Anterior cingulate cortex (tissue), 58 donors: Measurements from ENCODE around the gene OR6B2.
"Not testable (repeated sequence)": the region's sequence is repeated elsewhere in the genome, so short reads cannot be mapped to it uniquely, and the experiment has no call there.

Experiments
- DNase-seq, 58 donors: peaks; one replicate each; lab custom pipeline; 2025; lab: John Stamatoyannopoulos, UW

The OR6B2 gene

GRCh38 chr2:240030379-240031094 is at the start of gene OR6B2:
TSS of gene OR6B2 (minus strand) at chr2:240030429. CDS start at chr2:240030429, 0 bp downstream.
- DNase-seq = no peak

GRCh38 chr2:240078631-240079030 is 48.4 kb upstream of the OR6B2 start:
- no peak for DNase-seq

GRCh38 chr2:240077442-240077841 is 47.2 kb upstream of the OR6B2 start:
- no peak for DNase-seq

GRCh38 chr2:240074545-240074944 is 44.3 kb upstream of the OR6B2 start:
- DNase-seq = no peak

GRCh38 chr2:240070907-240071306 is 40.7 kb upstream of the OR6B2 start:
- no peak for DNase-seq

- no peak for DNase-seq
Measured at GRCh38 chr2:240069829-240070228, 39.6 kb upstream of the OR6B2 start.

- DNase-seq = no peak
Measured at GRCh38 chr2:240068193-240068592, 38.0 kb upstream of the OR6B2 start.

- DNase-seq = no peak
Measured at GRCh38 chr2:240066489-240066888, 36.3 kb upstream of the OR6B2 start.

- no peak for DNase-seq
Measured at GRCh38 chr2:240064898-240065297, 34.7 kb upstream of the OR6B2 start.

GRCh38 chr2:240060977-240061591 is 30.9 kb upstream of the OR6B2 start:
- peak in 10 of 58 donors; percentile 4 to 67 (median 42) for DNase-seq

- no peak for DNase-seq
Measured at GRCh38 chr2:240056678-240057077, 26.4 kb upstream of the OR6B2 start.

- no peak for DNase-seq
Measured at GRCh38 chr2:240055177-240055917, 25.1 kb upstream of the OR6B2 start.

- DNase-seq = no peak
Measured at GRCh38 chr2:240053173-240054155, 23.2 kb upstream of the OR6B2 start, which contains the start of gene OR6B3. TSS of gene OR6B3 (minus strand) at chr2:240053521.

GRCh38 chr2:240052524-240052923 is 22.3 kb upstream of the OR6B2 start:
- no peak for DNase-seq

GRCh38 chr2:240051697-240052096 is 21.5 kb upstream of the OR6B2 start:
- DNase-seq = peak in 6 of 58 donors; percentile 31 to 64 (median 42)

GRCh38 chr2:240050278-240050677 is 20.0 kb upstream of the OR6B2 start:
- DNase-seq = no peak

GRCh38 chr2:240048237-240048636 is 18.0 kb upstream of the OR6B2 start:
- no peak for DNase-seq

GRCh38 chr2:240045098-240045497 is 14.9 kb upstream of the OR6B2 start:
- no peak for DNase-seq

- not testable (repeated sequence) for DNase-seq
Measured at GRCh38 chr2:240044096-240044495, 13.9 kb upstream of the OR6B2 start.
